H9 (cell line): ENCODE measurements around the gene PLEKHA7. TPM values are rescaled to one million over a fixed set of nuclear protein-coding genes. Genes with fewer than 3 reads are reported as not detected.

Source experiments
- DNase-seq: peaks from one replicate; pipeline ENCODE4 v3.0.0-alpha.2; 2017
- H2AFZ ChIP-seq: one replicate; pipeline ENCODE4 v1.6.1; 2013; ENCODE audit warnings: mild to moderate bottlenecking, low read length, control low read depth, moderate library complexity
- H2AK5ac ChIP-seq: 2 replicates; pipeline ENCODE4 v1.6.1; 2013; ENCODE audit warnings: low read length, control low read depth, mixed read lengths; ENCODE audit not compliant: insufficient read length
- H2BK120ac ChIP-seq: one replicate; pipeline ENCODE4 v1.6.1; 2013; ENCODE audit warnings: low read depth, mild to moderate bottlenecking, low read length, control low read depth, inconsistent platforms; ENCODE audit not compliant: poor library complexity, severe bottlenecking
- H2BK12ac ChIP-seq: 2 replicates; pipeline ENCODE4 v1.6.1; 2013; ENCODE audit warnings: low read length, control low read depth, mixed read lengths, low read depth; ENCODE audit not compliant: insufficient read length
- H2BK15ac ChIP-seq: 2 replicates; pipeline ENCODE4 v1.6.1; 2013; ENCODE audit warnings: low read depth, low read length, control low read depth
- H2BK20ac ChIP-seq: one replicate; pipeline ENCODE4 v1.6.1; 2013; ENCODE audit warnings: low read depth, mild to moderate bottlenecking, low read length, control low read depth, inconsistent platforms; ENCODE audit not compliant: poor library complexity, severe bottlenecking
- H2BK5ac ChIP-seq: 2 replicates; pipeline ENCODE4 v1.6.1; 2013; ENCODE audit warnings: low read length, control low read depth, mixed read lengths; ENCODE audit not compliant: insufficient read length
- H3K14ac ChIP-seq: 2 replicates; pipeline ENCODE4 v1.6.1; 2013; ENCODE audit warnings: low read length, control low read depth; ENCODE audit not compliant: insufficient read depth
- H3K18ac ChIP-seq: 2 replicates; pipeline ENCODE4 v1.6.1; 2013; ENCODE audit warnings: low read depth, mild to moderate bottlenecking, mixed read lengths, low read length, control low read depth; ENCODE audit not compliant: insufficient read length
- H3K23ac ChIP-seq: 2 replicates; pipeline ENCODE4 v1.6.1; 2013; ENCODE audit warnings: low read length, control low read depth, mixed read lengths, low read depth; ENCODE audit not compliant: insufficient read length
- H3K23me2 ChIP-seq: 2 replicates; pipeline ENCODE4 v1.6.1; 2013; ENCODE audit warnings: low read depth, mild to moderate bottlenecking, mixed read lengths, low read length, control low read depth; ENCODE audit not compliant: insufficient read length, poor library complexity, severe bottlenecking
- H3K27ac ChIP-seq: 2 replicates; pipeline ENCODE4 v1.5.1; 2013; ENCODE audit warnings: low read length, control low read depth, mixed read lengths, low read depth; ENCODE audit not compliant: insufficient read length
- H3K27me3 ChIP-seq: 2 replicates; pipeline ENCODE4 v1.6.1; 2013; ENCODE audit warnings: low read length, control low read depth, inconsistent platforms; ENCODE audit not compliant: insufficient read depth
- H3K4ac ChIP-seq: 2 replicates; pipeline ENCODE4 v1.6.1; 2013; ENCODE audit warnings: low read depth, mild to moderate bottlenecking, control low read depth, inconsistent platforms, low read length, moderate library complexity
- H3K4me1 ChIP-seq: 2 replicates; pipeline ENCODE4 v1.6.1; 2013; ENCODE audit warnings: low read length, control low read depth, inconsistent platforms; ENCODE audit not compliant: insufficient read depth
- H3K4me2 ChIP-seq: 2 replicates; pipeline ENCODE4 v1.6.1; 2013; ENCODE audit warnings: low read length, control low read depth, mixed read lengths; ENCODE audit not compliant: insufficient read length, insufficient read depth
- H3K56ac ChIP-seq: 2 replicates; pipeline ENCODE4 v1.6.1; 2013; ENCODE audit warnings: low read depth, mild to moderate bottlenecking, mixed read lengths, low read length, control low read depth; ENCODE audit not compliant: insufficient read length
- H3K79me1 ChIP-seq: 2 replicates; pipeline ENCODE4 v1.6.1; 2013; ENCODE audit warnings: low read depth, mild to moderate bottlenecking, moderate library complexity, low read length, control low read depth, inconsistent platforms; ENCODE audit not compliant: insufficient read depth, poor library complexity, severe bottlenecking
- H3K79me2 ChIP-seq: 2 replicates; pipeline ENCODE4 v1.6.1; 2013; ENCODE audit warnings: low read length, control low read depth, inconsistent platforms; ENCODE audit not compliant: insufficient read depth
- H3K9ac ChIP-seq: 2 replicates; pipeline ENCODE4 v1.6.1; 2013; ENCODE audit warnings: low read length, control low read depth, mixed read lengths; ENCODE audit not compliant: insufficient read length; ENCODE audit errors: extremely low read depth
- H3K9me3 ChIP-seq: one replicate; pipeline ENCODE4 v1.6.1; 2013; ENCODE audit warnings: low read depth, low read length, inconsistent platforms; ENCODE audit not compliant: control insufficient read depth
- H3T11ph ChIP-seq: one replicate; pipeline ENCODE4 v1.6.1; 2013; ENCODE audit warnings: mild to moderate bottlenecking, low read length, control low read depth, inconsistent platforms
- H4K20me1 ChIP-seq: one replicate; pipeline ENCODE4 v1.6.1; 2013; ENCODE audit not compliant: control insufficient read depth, insufficient read length, insufficient read depth
- H4K5ac ChIP-seq: 2 replicates; pipeline ENCODE4 v1.6.1; 2013; ENCODE audit warnings: low read depth, mild to moderate bottlenecking, mixed read lengths, low read length, control low read depth; ENCODE audit not compliant: insufficient read length
- H4K8ac ChIP-seq: replicated peaks from 2 replicates; pipeline ENCODE4 v1.6.1; 2013; ENCODE audit warnings: low read length, control low read depth, mixed read lengths, low read depth; ENCODE audit not compliant: insufficient read length
- H4K91ac ChIP-seq: 2 replicates; pipeline ENCODE4 v1.6.1; 2013; ENCODE audit warnings: low read depth, mild to moderate bottlenecking, moderate library complexity, mixed read lengths, low read length, control low read depth; ENCODE audit not compliant: insufficient read length
- H3K27ac Mint-ChIP-seq, 3 experiments: 2 replicates in 2 of 3; 3 replicates in 1 of 3; pipeline ENCODE4 v1.8.0; 2020 to 2021; ENCODE audit warnings: mixed read lengths in 3 of 3, mild to moderate bottlenecking in 1 of 3, moderate library complexity in 1 of 3
- H3K27me3 Mint-ChIP-seq: 2 replicates; pipeline ENCODE4 v1.8.0; 2021; ENCODE audit warnings: low read depth, mild to moderate bottlenecking, moderate library complexity, mixed read lengths
- H3K36me3 Mint-ChIP-seq, 3 experiments: 2 replicates in 2 of 3; 3 replicates in 1 of 3; pipeline ENCODE4 v1.8.0; 2020 to 2021; ENCODE audit warnings: low read depth in 3 of 3, mixed read lengths in 3 of 3; ENCODE audit not compliant: insufficient read depth in 1 of 3
- H3K4me1 Mint-ChIP-seq, 2 experiments: 2 replicates each; pipeline ENCODE4 v1.8.0; 2020; ENCODE audit warnings: mixed read lengths in 2 of 2
- H3K4me3 Mint-ChIP-seq, 2 experiments: 2 replicates in 1 of 2; 3 replicates in 1 of 2; pipeline ENCODE4 v1.8.0; 2020 to 2021; ENCODE audit warnings: mild to moderate bottlenecking in 2 of 2, mixed read lengths in 2 of 2, moderate library complexity in 1 of 2
- H3K9me3 Mint-ChIP-seq, 2 experiments: 2 replicates in 1 of 2; 3 replicates in 1 of 2; pipeline ENCODE4 v1.8.0; 2020; ENCODE audit warnings: mild to moderate bottlenecking in 2 of 2, mixed read lengths in 2 of 2, moderate library complexity in 1 of 2
- WGBS: extraction: QIAGEN DNeasy Blood & Tissue Kit; methylation state at CpG from one replicate; pipeline ENCODE4 v1.1.7; 2013; ENCODE audit warnings: missing lambda C conversion rate, low lambda C conversion rate, mixed read lengths; ENCODE audit not compliant: insufficient read length; ENCODE audit errors: extremely low coverage; 5-methylcytosine and 5-hydroxymethylcytosine counted together
- total RNA-seq: library from RNA; stranded (reverse); gene quantifications from 2 replicates; pipeline ENCODE4 v1.2.1, GENCODE V29; 2021
- TF ChIP-seq, protein P1 (sequence below): fragments of 200-600 bp; sonication (generic); conservative IDR thresholded peaks from 3 replicates; pipeline ENCODE4 v1.8.0; 2021; ENCODE audit warnings: antibody characterized with exemption, mild to moderate bottlenecking

PLEKHA7 gene
- total RNA-seq, 1 experiment from 2014 or later: 21.0 TPM

DNA sequence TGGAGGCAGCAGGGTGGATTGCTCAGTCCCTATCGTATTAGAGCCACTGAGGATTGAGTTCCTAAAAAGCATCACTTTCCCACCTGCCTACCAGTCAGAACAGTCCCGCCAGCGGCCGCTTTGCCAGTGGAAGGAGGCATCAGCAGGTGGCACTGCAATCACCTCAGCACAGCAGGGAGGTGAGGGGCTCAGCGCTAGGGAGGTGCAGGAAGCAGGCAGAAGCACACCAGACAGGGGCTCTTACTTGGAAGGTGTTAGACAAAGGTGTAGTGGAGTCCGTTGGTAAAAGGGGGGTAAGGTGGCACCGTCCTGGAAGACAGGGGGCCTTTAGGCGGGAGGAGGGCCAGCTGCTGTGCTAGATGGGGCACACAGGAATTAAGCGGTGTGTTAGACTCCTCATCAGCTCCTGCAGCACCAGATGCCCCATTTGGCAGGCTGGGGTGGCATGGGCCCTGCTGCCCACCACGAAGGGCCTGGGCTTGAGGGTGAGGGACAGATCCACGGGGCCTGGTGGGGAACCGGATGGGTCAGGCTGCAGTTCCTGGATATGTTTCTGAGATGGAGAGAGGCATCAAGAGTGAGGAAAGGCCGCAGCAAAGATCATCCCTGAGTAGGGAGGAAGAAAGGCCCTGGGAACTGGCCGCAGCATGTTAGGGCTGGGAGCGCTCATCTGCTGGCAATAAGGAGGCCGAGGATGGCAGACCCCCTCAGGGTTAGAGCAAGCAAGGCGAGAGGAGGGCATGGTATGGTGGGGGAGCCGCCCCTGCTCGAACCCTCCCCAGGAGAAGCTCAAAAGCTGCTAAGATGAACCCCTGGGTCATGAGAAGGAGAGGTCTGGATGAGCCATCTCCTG is 233.3 kb downstream of the PLEKHA7 start:
- no peak overlapping the region for H3K23ac ChIP-seq
- H4K20me1 ChIP-seq: no peaks in the 10 kb centered on the region
- H2BK12ac ChIP-seq: no peak overlapping the region
- H3K4me3 Mint-ChIP-seq: no peak overlapping the region
- no peak overlapping the region for H3K4ac ChIP-seq
- H3K27ac ChIP-seq: no peak overlapping the region
- H3K36me3 Mint-ChIP-seq: peaks cover 0 to 15% (median 9%) of the 10 kb centered on the region in 3 experiments; a peak in 6 of 7 replicates
- no peak overlapping the region for H3K18ac ChIP-seq
- no peak overlapping the region for H2AFZ ChIP-seq
- H3T11ph ChIP-seq: no peak overlapping the region
- no peak overlapping the region for H2BK20ac ChIP-seq
- H3K56ac ChIP-seq: no peak overlapping the region
- no peaks in the 10 kb centered on the region for H3K9me3 Mint-ChIP-seq
- 0 out of 2 replicates have a peak, but pooled peaks cover 5% of the 10 kb centered on the region for H3K4me1 ChIP-seq
- TF ChIP-seq, protein P1, sequence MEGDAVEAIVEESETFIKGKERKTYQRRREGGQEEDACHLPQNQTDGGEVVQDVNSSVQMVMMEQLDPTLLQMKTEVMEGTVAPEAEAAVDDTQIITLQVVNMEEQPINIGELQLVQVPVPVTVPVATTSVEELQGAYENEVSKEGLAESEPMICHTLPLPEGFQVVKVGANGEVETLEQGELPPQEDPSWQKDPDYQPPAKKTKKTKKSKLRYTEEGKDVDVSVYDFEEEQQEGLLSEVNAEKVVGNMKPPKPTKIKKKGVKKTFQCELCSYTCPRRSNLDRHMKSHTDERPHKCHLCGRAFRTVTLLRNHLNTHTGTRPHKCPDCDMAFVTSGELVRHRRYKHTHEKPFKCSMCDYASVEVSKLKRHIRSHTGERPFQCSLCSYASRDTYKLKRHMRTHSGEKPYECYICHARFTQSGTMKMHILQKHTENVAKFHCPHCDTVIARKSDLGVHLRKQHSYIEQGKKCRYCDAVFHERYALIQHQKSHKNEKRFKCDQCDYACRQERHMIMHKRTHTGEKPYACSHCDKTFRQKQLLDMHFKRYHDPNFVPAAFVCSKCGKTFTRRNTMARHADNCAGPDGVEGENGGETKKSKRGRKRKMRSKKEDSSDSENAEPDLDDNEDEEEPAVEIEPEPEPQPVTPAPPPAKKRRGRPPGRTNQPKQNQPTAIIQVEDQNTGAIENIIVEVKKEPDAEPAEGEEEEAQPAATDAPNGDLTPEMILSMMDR: no peak
- peaks cover 32 to 39% of the 10 kb centered on the region in 2 experiments for H3K4me1 Mint-ChIP-seq
- no peaks in the 10 kb centered on the region for H3K9me3 ChIP-seq
- no peaks in the 10 kb centered on the region for H3K27me3 Mint-ChIP-seq
- H2BK15ac ChIP-seq: no peak overlapping the region
- H4K5ac ChIP-seq: no peak overlapping the region
- H4K8ac ChIP-seq: no peak overlapping the region
- no peaks in the 10 kb centered on the region for H3K23me2 ChIP-seq
- peak overlapping the region in 2 of 3 experiments; percentile 23 to 72; a peak in 2 of 7 replicates for H3K27ac Mint-ChIP-seq
- no peaks in the 10 kb centered on the region for H3K79me2 ChIP-seq
- H2BK120ac ChIP-seq: no peak overlapping the region
- H4K91ac ChIP-seq: no peak overlapping the region
- no peak overlapping the region for H3K14ac ChIP-seq
- H3K9ac ChIP-seq: no peak overlapping the region
- H3K27me3 ChIP-seq: no peaks in the 10 kb centered on the region
- H3K4me2 ChIP-seq: no peak overlapping the region
- no peak for DNase-seq
- WGBS: no CpG with 5 or more reads among the region's 19 CpGs
- H2AK5ac ChIP-seq: no peak overlapping the region
- no peaks in the 10 kb centered on the region for H3K79me1 ChIP-seq
- H2BK5ac ChIP-seq: no peak overlapping the region
